HEK293 (cell line): ENCODE measurements around the gene ZNF775.

Source experiments
- BCL11A ChIP-seq: fragments of 450-650 bp; formaldehyde crosslinking; IDR thresholded peaks from 2 replicates; pipeline ENCODE4 v1.5.1; 2016; ENCODE audit warnings: low read depth, missing biosample characterization, missing genetic modification characterization
- KLF16 ChIP-seq: fragments of 450-650 bp; formaldehyde crosslinking; IDR thresholded peaks from 2 replicates; pipeline ENCODE4 v1.5.1; 2017; ENCODE audit warnings: missing biosample characterization, missing genetic modification characterization
- ZBTB20 ChIP-seq: fragments of 450-650 bp; formaldehyde crosslinking; IDR thresholded peaks from 2 replicates; pipeline ENCODE4 v1.5.1; 2016; ENCODE audit warnings: missing biosample characterization, missing genetic modification characterization
- ZNF513 ChIP-seq: fragments of 450-650 bp; IDR thresholded peaks from 2 replicates; pipeline ENCODE4 v1.5.1; 2018; ENCODE audit warnings: missing biosample characterization, missing genetic modification characterization
- ZNF660 ChIP-seq: fragments of 450-650 bp; IDR thresholded peaks from 2 replicates; pipeline ENCODE4 v1.5.1; 2018; ENCODE audit warnings: missing biosample characterization, mild to moderate bottlenecking, missing genetic modification characterization
- TF ChIP-seq, protein P1 (sequence below): fragments of 450-650 bp; formaldehyde crosslinking; IDR thresholded peaks from 2 replicates; pipeline ENCODE4 v1.5.1; 2016; ENCODE audit warnings: missing biosample characterization, missing genetic modification characterization
- TF ChIP-seq, protein P2 (sequence below): fragments of 450-650 bp; formaldehyde crosslinking; IDR thresholded peaks from 2 replicates; pipeline ENCODE4 v1.5.1; 2016; ENCODE audit warnings: missing biosample characterization, missing genetic modification characterization

GRCh38 chr7:150417239-150417638 is 38.1 kb downstream of the ZNF775 start:
- TF ChIP-seq KLF16 (no peak), ZNF660 (tag by site-specific recombination) (no peak), ZBTB20 (tag by site-specific recombination) (no peak), ZNF513 (tag by site-specific recombination) (no peak), BCL11A (tag by site-specific recombination) (no peak)
- TF ChIP-seq, protein P1, sequence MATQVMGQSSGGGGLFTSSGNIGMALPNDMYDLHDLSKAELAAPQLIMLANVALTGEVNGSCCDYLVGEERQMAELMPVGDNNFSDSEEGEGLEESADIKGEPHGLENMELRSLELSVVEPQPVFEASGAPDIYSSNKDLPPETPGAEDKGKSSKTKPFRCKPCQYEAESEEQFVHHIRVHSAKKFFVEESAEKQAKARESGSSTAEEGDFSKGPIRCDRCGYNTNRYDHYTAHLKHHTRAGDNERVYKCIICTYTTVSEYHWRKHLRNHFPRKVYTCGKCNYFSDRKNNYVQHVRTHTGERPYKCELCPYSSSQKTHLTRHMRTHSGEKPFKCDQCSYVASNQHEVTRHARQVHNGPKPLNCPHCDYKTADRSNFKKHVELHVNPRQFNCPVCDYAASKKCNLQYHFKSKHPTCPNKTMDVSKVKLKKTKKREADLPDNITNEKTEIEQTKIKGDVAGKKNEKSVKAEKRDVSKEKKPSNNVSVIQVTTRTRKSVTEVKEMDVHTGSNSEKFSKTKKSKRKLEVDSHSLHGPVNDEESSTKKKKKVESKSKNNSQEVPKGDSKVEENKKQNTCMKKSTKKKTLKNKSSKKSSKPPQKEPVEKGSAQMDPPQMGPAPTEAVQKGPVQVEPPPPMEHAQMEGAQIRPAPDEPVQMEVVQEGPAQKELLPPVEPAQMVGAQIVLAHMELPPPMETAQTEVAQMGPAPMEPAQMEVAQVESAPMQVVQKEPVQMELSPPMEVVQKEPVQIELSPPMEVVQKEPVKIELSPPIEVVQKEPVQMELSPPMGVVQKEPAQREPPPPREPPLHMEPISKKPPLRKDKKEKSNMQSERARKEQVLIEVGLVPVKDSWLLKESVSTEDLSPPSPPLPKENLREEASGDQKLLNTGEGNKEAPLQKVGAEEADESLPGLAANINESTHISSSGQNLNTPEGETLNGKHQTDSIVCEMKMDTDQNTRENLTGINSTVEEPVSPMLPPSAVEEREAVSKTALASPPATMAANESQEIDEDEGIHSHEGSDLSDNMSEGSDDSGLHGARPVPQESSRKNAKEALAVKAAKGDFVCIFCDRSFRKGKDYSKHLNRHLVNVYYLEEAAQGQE: no peak
- TF ChIP-seq, protein P2, sequence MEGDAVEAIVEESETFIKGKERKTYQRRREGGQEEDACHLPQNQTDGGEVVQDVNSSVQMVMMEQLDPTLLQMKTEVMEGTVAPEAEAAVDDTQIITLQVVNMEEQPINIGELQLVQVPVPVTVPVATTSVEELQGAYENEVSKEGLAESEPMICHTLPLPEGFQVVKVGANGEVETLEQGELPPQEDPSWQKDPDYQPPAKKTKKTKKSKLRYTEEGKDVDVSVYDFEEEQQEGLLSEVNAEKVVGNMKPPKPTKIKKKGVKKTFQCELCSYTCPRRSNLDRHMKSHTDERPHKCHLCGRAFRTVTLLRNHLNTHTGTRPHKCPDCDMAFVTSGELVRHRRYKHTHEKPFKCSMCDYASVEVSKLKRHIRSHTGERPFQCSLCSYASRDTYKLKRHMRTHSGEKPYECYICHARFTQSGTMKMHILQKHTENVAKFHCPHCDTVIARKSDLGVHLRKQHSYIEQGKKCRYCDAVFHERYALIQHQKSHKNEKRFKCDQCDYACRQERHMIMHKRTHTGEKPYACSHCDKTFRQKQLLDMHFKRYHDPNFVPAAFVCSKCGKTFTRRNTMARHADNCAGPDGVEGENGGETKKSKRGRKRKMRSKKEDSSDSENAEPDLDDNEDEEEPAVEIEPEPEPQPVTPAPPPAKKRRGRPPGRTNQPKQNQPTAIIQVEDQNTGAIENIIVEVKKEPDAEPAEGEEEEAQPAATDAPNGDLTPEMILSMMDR (tag by site-specific recombination): no peak
